GM21528 (cell line): ENCODE data around the gene MEF2D.
A peak's percentile ranks its signal among the peaks of the same experiment; 100 is the strongest.

Experiments used
- ATAC-seq: cut with Tn5 transposase; IDR thresholded peaks from one replicate; pipeline ENCODE4 v1.9.1; 2021; ENCODE audit warnings: mild to moderate bottlenecking, moderate library complexity; ENCODE audit not compliant: unreplicated experiment, low FRiP score

Gene MEF2D

DNA sequence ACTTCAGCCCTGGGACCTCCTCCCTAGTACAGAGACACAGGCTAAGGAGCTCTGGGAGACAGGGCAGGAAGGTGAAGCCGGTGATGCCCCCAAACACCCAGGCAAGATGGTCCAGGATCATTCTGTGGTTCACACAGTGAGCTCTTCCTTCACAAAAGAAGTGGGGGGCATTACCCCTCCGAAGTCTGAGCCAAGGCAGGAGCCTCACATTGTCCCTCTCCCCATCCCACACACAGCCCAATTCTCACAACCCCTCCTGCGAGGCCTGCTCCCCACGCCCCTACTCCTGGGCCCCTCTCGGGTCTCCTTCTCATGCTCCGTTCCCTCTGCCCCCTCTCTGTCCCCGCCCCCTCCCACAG, 10.7 kb downstream of the MEF2D start:
- ATAC-seq = no peak

- peak; percentile 26 for ATAC-seq
Measured at GRCh38 chr1:156489166-156489934, 11.2 kb downstream of the MEF2D start.

- ATAC-seq = peak; percentile 61
Measured at GRCh38 chr1:156488566-156489165, 11.9 kb downstream of the MEF2D start.

DNA sequence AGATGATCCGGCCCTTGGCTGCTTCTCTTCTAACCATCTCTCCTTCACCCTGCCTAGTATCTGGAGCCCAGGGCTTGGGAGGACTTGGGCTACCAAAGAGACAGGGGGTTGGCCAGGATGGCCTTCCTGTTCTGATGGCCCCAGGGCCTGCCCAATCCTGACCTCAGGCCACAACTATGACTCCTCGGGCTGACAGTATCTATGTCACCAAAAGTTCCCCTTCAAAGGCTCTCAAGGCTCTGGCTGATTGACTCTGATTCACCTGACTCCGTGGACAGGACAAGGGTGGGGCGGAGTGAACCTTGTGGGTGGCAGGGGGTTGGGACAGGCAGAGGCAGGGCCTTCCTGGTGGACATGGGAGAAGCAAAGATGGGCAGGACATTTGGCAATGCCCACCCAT, 12.7 kb downstream of the MEF2D start:
- ATAC-seq = no peak

- ATAC-seq = no peak
Measured at GRCh38 chr1:156486421-156487344, 13.9 kb downstream of the MEF2D start.

DNA sequence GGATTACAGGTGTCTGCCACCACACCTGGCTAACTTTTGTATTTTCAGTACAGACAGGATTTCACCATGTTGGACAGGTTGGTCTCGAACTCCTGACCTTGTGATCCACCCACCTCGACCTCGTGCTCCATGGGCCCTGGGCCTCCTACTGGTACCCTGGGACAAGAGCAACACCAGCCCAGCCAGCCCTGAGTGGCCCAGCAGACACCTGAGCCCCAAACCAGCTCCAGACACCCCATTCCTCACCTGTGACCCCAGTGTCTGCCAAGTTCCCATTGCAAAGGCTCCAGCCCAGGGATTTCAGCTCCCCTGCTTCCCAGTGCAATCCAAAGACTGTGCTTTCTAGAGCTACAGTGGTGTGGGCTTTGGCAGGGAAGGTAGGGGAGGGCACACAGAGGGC, 14.6 kb downstream of the MEF2D start:
- no peak for ATAC-seq

DNA sequence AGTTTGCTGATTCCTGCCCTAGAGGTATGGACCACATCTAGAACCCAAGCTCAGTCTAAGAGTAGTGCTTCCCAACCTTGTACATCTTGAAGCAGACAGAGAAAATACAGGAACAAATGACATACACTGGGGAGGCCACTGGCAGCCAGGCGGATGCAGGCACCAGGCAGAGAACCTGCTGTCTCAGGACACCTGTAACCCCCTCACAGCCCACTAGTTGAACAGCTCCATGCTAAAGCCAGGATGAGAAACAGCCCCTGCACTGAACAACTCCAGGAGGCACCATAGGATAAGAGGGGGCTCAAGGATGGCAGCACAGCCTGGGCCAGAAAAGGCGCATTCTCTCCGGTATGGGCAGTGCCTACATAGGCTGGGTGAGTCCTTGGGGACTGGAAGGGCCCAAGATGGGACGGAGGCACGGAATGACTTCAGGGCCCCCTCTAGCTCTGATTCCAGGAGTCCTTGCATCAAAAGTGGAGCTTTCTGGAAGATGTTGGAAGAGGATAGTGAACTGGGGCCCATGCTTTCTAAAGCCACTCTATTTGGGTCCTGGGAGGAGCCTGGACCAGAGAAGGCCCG, 16.0 kb downstream of the MEF2D start:
- no peak for ATAC-seq

DNA sequence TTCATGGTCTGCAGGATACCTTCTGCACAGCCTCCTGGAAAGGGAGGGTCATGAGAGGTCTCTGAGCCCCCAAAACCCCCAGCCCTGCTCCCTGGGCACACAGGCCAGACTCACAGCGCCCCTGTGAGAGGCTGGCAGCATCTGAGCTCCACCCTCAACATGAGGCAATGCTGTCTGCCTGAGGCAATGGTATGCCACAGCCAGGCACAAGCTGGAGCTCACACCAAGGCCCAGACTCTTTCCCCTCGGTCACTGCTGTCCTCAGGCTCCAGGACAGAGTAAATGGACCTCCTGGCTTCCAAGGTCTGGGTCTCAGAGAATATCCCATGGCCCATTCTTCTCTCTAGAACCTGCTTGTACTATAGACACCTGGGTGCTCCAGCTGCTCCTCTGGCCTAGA, 17.2 kb downstream of the MEF2D start:
- ATAC-seq = no peak

GRCh38 chr1:156482276-156482675, 18.3 kb downstream of the MEF2D start:
- no peak for ATAC-seq

DNA sequence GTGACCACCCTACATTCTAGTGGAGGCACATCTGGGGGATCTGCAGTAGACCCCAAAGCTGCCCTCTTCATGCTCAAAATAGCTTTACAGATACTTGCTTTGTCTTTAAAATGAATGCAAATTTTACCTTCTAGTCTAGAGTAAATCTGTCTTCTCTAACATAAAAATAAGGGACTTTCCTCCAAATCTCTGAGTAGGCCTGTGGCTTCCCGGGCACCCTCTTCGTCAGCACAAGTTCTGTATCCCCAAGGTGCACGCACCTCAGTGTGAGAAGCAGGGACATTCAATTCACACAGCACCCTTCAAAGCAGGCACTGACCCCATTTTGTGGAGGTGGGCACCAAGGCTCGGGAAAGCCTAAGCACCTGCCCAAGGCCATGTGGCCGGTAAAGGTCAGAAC, 19.0 kb downstream of the MEF2D start:
- no peak for ATAC-seq

DNA sequence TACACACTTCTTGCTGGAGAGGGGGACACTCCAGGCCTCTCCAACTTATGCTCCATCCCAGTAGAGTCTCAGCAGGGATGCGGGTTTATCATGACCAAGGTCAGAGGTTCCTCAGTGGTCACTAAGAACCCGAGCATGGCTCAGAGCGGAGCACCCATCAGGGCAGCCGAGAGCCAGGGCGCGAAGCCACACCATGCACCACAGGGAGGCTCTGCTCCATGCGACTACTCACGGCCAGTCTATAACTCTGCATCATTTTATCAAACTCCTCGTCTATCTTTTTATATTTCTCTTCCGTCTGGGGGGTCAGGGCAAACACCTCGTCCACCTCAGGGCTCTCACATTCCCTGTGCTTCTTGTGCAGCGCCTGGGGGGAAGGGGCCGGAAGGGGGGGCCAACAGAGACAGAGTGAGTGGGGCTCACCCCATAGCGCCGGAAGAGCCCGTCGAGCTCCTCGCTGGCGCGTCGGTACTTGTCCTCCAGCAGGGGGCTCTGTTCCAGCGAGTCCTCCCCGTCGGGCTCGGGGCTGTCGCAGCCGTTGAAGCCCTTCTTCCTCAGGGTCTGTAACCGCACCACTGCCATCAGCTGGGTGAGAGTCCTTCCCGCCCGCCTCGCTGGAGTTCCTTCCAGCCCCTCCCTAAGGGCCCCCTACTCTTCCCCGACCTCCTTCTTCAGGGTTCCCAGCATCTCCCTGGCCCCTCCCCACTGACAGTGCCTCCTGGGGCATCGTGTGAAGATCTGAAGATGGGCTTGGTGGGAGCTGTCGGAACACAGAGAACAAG, 20.0 kb downstream of the MEF2D start:
- no peak for ATAC-seq

GRCh38 chr1:156480016-156480370, 20.6 kb downstream of the MEF2D start:
- ATAC-seq = no peak

GRCh38 chr1:156479093-156480015, 21.2 kb downstream of the MEF2D start:
- ATAC-seq = no peak

DNA sequence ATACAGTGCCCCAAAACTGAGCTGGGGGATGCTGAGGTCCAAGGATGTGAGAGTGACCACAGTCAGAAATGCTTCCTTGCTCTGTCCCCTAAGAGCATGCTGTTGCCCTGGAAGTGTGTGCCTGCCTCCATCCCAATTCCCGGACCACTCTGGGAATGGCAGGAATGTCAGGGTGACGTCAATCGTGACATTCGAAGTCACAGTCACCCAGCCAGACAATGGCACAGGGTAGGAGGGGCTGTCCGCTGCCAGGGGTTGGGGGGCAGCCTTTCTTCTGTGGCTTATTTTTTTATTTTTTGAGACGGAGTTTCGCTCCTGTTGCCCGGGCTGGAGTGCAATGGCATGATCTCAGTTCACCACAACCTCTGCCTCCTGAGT, 22.3 kb downstream of the MEF2D start:
- no peak for ATAC-seq

- ATAC-seq = no peak
Measured at GRCh38 chr1:156477526-156478249, 22.9 kb downstream of the MEF2D start.

DNA sequence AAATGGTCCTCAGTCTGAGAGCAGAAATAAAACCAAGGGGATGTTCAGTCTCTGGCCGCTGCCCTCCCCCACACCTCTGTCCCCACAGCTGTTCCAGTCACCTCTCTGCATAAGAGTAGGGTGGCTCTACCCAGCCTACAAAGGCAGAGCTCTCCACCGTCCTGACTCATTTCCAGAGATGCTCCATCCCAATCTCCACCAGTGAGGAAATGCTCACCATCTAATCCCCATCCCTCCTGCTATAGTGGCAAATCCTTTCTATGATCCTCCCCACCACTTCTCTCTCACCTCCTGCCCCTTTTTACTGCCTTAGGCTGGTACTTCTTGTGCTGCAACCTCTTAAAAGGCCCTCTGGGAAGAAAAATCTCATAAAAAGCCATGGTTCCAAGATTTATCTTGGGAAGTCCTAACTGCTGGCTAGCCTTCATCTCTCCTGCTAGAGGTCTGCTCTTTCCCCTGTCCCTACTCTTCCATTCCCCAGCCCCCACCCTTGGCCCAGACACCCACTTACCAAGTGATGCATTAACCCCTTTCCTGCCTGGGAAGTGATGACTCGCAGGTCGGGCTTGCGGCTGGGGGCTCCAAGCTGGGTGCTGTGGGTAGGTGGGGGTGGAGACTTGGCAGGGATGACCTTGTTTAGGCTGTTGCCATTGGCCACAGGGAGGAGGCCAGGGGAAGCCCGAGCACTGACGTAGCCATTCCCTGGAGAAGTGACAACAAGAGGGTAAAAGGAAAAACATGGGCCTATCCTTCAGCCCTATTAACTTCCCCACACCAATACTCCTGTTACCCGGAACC, 23.9 kb downstream of the MEF2D start:
- no peak for ATAC-seq

DNA sequence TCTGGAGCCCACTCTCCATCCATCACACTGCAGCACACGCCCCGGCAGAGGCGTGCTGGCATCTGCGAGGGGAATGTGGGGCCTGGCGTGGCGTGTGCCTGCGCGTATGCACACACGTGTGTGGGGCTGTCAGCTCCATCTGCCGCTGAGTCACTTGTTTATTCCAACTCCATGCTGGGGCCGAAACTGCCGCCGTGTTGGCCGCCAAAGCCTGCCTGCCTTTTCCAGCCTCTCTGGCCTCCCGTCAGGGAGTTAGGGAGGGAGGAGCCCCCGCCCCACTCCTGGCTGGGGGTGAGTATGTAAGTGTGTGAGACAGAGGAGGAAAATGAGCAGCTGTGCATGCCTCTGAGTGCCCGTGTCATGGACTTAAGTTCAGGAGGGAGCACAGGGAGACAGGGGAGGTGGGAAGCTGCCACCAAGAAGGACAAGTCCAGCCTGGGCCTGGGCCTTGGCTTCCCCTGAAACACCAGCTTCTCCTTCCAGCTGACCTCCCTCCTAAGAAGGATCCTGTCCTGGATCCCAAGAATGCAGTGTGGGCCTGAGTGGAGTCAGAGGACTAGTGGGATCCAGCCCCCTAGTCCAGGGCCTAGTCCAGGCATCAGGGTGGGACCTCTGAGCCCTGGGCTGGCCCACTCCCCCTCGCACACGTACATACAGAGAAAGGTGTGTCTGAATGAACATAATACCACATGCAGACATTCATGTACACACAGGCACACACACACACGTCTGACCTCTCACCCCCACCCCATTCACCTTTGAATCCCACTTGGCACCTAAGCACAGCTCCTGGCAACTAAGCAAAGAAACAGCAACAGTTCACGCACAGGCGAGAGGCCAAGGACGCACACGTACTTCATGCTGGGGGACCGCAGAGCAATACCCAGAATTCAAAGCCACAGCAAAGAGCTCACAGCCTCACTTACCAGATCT, 24.7 kb downstream of the MEF2D start:
- no peak for ATAC-seq
